A673 (cell line): ENCODE results near the gene PIMREG. TPM values are rescaled to one million over a fixed set of nuclear protein-coding genes. Genes with fewer than 3 reads are reported as not detected.

ENCODE experiments used
- BruUV-seq: library from RNA; stranded (reverse); fragments of 400-500 nt; replicated peaks from 2 replicates; lab custom pipeline; 2021; lab: Mats Ljungman, UMichigan
- CTCF ChIA-PET: fragments of 300-600 bp; sonication (Branson Sonifier 250); formaldehyde crosslinking; loops from one replicate; lab custom pipeline; 2022; ENCODE audit warnings: antibody characterized with exemption; lab: Charles Lee
- POLR2A ChIA-PET: fragments of 300-600 bp; sonication (Branson Sonifier 250); formaldehyde crosslinking; loops from one replicate; lab custom pipeline; 2022; ENCODE audit warnings: antibody characterized with exemption; ENCODE audit not compliant: low non-redundant PET; lab: Charles Lee
- DNase-seq: peaks from one replicate; pipeline ENCODE4 v3.0.0-alpha.2; 2015; ENCODE audit warnings: low spot score
- H3K27ac ChIP-seq: fragments of 200-600 bp; sonication (generic); 2 replicates; pipeline ENCODE4 v1.5.1; 2016; ENCODE audit warnings: mixed run types, low read depth, mild to moderate bottlenecking, mixed read lengths, antibody characterized with exemption, low read length; ENCODE audit not compliant: poor library complexity, severe bottlenecking
- H3K27me3 ChIP-seq: fragments of 200-600 bp; sonication (generic); replicated peaks from 2 replicates; pipeline ENCODE4 v1.6.1; 2017; ENCODE audit warnings: mixed run types, low read depth, mild to moderate bottlenecking, mixed read lengths, antibody characterized with exemption, low read length; ENCODE audit not compliant: insufficient read depth, poor library complexity
- H3K36me3 ChIP-seq: fragments of 200-600 bp; sonication (generic); 2 replicates; pipeline ENCODE4 v1.6.1; 2016; ENCODE audit warnings: mixed run types, mild to moderate bottlenecking, mixed read lengths, antibody characterized with exemption, low read length; ENCODE audit not compliant: insufficient read depth, poor library complexity, severe bottlenecking
- H3K4me1 ChIP-seq: fragments of 200-600 bp; sonication (generic); 2 replicates; pipeline ENCODE4 v1.6.1; 2017; ENCODE audit warnings: mixed run types, mild to moderate bottlenecking, mixed read lengths, antibody characterized with exemption, low read length; ENCODE audit not compliant: insufficient read depth, poor library complexity, severe bottlenecking
- H3K4me3 ChIP-seq: fragments of 200-600 bp; sonication (generic); 2 replicates; pipeline ENCODE4 v1.5.1; 2016; ENCODE audit warnings: low read depth, mixed run types, mild to moderate bottlenecking, mixed read lengths, low read length; ENCODE audit not compliant: poor library complexity, severe bottlenecking
- H3K9me3 ChIP-seq: fragments of 200-600 bp; sonication (generic); 2 replicates; pipeline ENCODE4 v1.6.1; 2016; ENCODE audit warnings: mixed run types, low read depth, mild to moderate bottlenecking, mixed read lengths, antibody characterized with exemption, low read length; ENCODE audit not compliant: poor library complexity, severe bottlenecking
- CTCF ChIP-seq: fragments of 300-800, 200-600 bp; sonication (generic); conservative IDR thresholded peaks from 2 replicates; pipeline ENCODE4 v1.5.1; 2017; ENCODE audit warnings: low read depth, mild to moderate bottlenecking, antibody characterized with exemption, low read length, moderate library complexity, mixed read lengths
- EZH2 ChIP-seq: fragments of 200-600 bp; sonication (generic); IDR thresholded peaks from 2 replicates; pipeline ENCODE4 v1.6.1; 2017; ENCODE audit warnings: borderline replicate concordance, low read depth, mild to moderate bottlenecking, mixed read lengths, antibody characterized with exemption, low read length; ENCODE audit not compliant: poor library complexity, severe bottlenecking
- intact Hi-C: fragments of 100-400 bp; cut with micrococcal nuclease; formaldehyde crosslinking; loops from one replicate; pipeline ENCODE4 v1.10.0; 2022; ENCODE audit not compliant: unreplicated experiment
- total RNA-seq: library from RNA; stranded (reverse); gene quantifications from 2 replicates; pipeline ENCODE4 v1.2.3, GENCODE V29; 2021

The PIMREG gene
- total RNA-seq, 1 experiment from 2014 or later, result 90.5 TPM

GRCh38 chr17:6472517-6472916 is 28.3 kb downstream of the PIMREG start:
- POLR2A ChIA-PET, result no interaction called here
- H3K4me1 ChIP-seq, result peaks cover 23% of the 10 kb centered on the region
- DNase-seq, result no peak
- peak overlapping the region; percentile 41 for H3K27ac ChIP-seq
- no peak for TF ChIP-seq CTCF
- TF ChIP-seq EZH2, result no peak
- no peak overlapping the region for H3K4me3 ChIP-seq
- no peaks in the 10 kb centered on the region for H3K9me3 ChIP-seq
- BruUV-seq, result no TSS peak
- no peaks in the 10 kb centered on the region for H3K36me3 ChIP-seq
- intact Hi-C loops, result loop anchor here (10.0 kb wide), 1 partner anchor 172 kb away; the partner anchor contains the start of genes KIAA0753 and TXNDC17
- no peaks in the 10 kb centered on the region for H3K27me3 ChIP-seq
- CTCF ChIA-PET, result interaction anchor here (0.6 to 1.2 kb wide), 4 partner anchors 13 to 168 kb away, joined by 3 to 12 read pairs (median 4); partner anchors contain the start of gene KIAA0753

- BruUV-seq, result no TSS peak
- H3K27ac ChIP-seq, result peak overlapping the region; percentile 41
- peaks cover 23% of the 10 kb centered on the region for H3K4me1 ChIP-seq
- H3K4me3 ChIP-seq, result no peak overlapping the region
- intact Hi-C loops, result loop anchor here (10.0 kb wide), 1 partner anchor 172 kb away; the partner anchor contains the start of genes KIAA0753 and TXNDC17
- peak; percentile 71 for DNase-seq
- ChIA-PET POLR2A (no interaction called here), CTCF (interaction anchor here (0.5 to 1.3 kb wide), 6 partner anchors 12 to 1409 kb away, joined by 3 to 12 read pairs (median 4); partner anchors contain the start of gene KIAA0753)
- H3K9me3 ChIP-seq, result no peaks in the 10 kb centered on the region
- TF ChIP-seq CTCF, result peak; percentile 97
- TF ChIP-seq EZH2, result no peak
- H3K27me3 ChIP-seq, result no peaks in the 10 kb centered on the region
- no peaks in the 10 kb centered on the region for H3K36me3 ChIP-seq
Observed at GRCh38 chr17:6473128-6473767, 29.0 kb downstream of the PIMREG start.

GRCh38 chr17:6474376-6474775 is 30.1 kb downstream of the PIMREG start:
- POLR2A ChIA-PET, result no interaction called here
- Histone ChIP-seq H3K27ac (no peak overlapping the region), H3K9me3 (no peaks in the 10 kb centered on the region), H3K4me3 (no peak overlapping the region), H3K27me3 (no peaks in the 10 kb centered on the region), H3K4me1 (peaks cover 24% of the 10 kb centered on the region), H3K36me3 (no peaks in the 10 kb centered on the region)
- intact Hi-C loops, result loop anchor here (10.0 kb wide), 1 partner anchor 170 kb away; the partner anchor contains the start of genes KIAA0753 and TXNDC17
- BruUV-seq, result no TSS peak
- TF ChIP-seq CTCF (no peak), EZH2 (no peak)
- CTCF ChIA-PET, result no interaction called here
- no peak for DNase-seq
